ENCODE data around the gene NPPB.
A peak's percentile ranks its signal among the peaks of the same experiment; 100 is the strongest.

The NPPB gene

DNA sequence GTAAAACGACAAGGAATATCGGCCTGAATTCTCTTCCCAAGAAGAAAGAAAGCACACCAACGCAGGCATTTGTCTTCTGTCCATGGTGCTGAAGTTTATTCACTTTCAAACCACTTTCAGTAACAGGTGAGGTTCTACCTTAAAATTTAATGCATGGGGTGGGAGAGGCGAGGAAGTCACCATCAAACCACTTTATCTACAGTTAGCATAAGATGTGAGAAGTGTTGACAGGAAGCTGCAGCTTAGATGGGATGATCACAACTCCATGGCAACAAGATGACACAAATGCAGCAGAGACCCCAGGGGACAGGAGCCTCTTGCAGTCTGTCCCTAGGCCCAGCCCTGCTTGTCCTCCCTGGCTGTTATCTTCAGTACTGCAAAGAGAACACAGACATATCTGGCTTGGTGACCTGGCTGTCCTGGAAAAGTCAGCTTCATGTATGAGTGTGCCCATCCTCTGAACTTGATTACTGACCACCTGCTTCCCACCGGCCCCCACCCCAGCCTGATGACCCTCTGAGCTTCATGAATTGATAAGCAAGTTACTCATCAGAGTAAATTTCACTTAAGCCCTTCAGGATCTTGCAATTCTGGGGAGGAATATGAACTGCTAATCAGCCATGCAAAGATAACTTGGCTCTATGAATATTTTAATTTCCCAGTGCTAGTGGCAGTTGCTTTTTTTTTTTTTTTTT, 13.0 kb downstream of the NPPB start:
- TF ChIP-seq, protein P1, sequence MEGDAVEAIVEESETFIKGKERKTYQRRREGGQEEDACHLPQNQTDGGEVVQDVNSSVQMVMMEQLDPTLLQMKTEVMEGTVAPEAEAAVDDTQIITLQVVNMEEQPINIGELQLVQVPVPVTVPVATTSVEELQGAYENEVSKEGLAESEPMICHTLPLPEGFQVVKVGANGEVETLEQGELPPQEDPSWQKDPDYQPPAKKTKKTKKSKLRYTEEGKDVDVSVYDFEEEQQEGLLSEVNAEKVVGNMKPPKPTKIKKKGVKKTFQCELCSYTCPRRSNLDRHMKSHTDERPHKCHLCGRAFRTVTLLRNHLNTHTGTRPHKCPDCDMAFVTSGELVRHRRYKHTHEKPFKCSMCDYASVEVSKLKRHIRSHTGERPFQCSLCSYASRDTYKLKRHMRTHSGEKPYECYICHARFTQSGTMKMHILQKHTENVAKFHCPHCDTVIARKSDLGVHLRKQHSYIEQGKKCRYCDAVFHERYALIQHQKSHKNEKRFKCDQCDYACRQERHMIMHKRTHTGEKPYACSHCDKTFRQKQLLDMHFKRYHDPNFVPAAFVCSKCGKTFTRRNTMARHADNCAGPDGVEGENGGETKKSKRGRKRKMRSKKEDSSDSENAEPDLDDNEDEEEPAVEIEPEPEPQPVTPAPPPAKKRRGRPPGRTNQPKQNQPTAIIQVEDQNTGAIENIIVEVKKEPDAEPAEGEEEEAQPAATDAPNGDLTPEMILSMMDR (conservative IDR thresholded peaks at IDR 0.05; ENCODE audit: low read length), result no peak
- no peak for DNase-seq (ENCODE audit: low read depth)
- no peak overlapping the region for H3K4me3 ChIP-seq (ENCODE audit: low read length)

GRCh38 chr1:11842154-11843041, 16.3 kb downstream of the NPPB start:
- H3K4me3 ChIP-seq (ENCODE audit: low read length), result no peak overlapping the region
- no peak for DNase-seq (ENCODE audit: low read depth)
- TF ChIP-seq, protein P1 (conservative IDR thresholded peaks at IDR 0.05; ENCODE audit: low read length), result no peak

GRCh38 chr1:11841245-11842153, 17.2 kb downstream of the NPPB start:
- DNase-seq (ENCODE audit: low read depth), result no peak
- H3K4me3 ChIP-seq (ENCODE audit: low read length), result no peak overlapping the region
- TF ChIP-seq, protein P1 (conservative IDR thresholded peaks at IDR 0.05; ENCODE audit: low read length), result no peak

- no peak overlapping the region for H3K4me3 ChIP-seq (ENCODE audit: low read length)
- no peak for DNase-seq (ENCODE audit: low read depth)
- TF ChIP-seq, protein P1 (conservative IDR thresholded peaks at IDR 0.05; ENCODE audit: low read length), result no peak
Observed at GRCh38 chr1:11839727-11840705, 18.7 kb downstream of the NPPB start.

- no peak overlapping the region for H3K4me3 ChIP-seq (ENCODE audit: low read length)
- TF ChIP-seq, protein P1 (conservative IDR thresholded peaks at IDR 0.05; ENCODE audit: low read length), result peak; percentile 99
- DNase-seq (ENCODE audit: low read depth), result peak; percentile 54
Observed at GRCh38 chr1:11838349-11839272, 20.1 kb downstream of the NPPB start.
